ENCODE results near the gene ADISSP. TPM values are rescaled to one million over a fixed set of nuclear protein-coding genes. Genes with fewer than 3 reads are reported as not detected.

ADISSP gene
- total and polyA plus RNA-seq, 2 of the 13 experiments (the other 11 are each of a cell fraction or from before 2014, with no cell fraction given), result 38.3 to 90.6 TPM

GRCh38 chr20:3767427-3768341 lies at the start of gene ADISSP (continued):
- no peak for TF ChIP-seq ATF7 (IDR thresholded peaks at IDR 0.05)
- no peak; the same call in 1 of the 2 replicates for TF ChIP-seq ATF7 (CRISPR knock-in tag; IDR thresholded peaks at IDR 0.05)
- TF ChIP-seq ZFP36L1 (CRISPR knock-in tag; IDR thresholded peaks at IDR 0.05), result peak; percentile 70; the same call in 1 of the 2 replicates
- 0 out of 2 replicates have a peak, but pooled peaks have one; percentile 34 for TF ChIP-seq ZNF557 (CRISPR knock-in tag; IDR thresholded peaks at IDR 0.05)
- peak; percentile 28 for TF ChIP-seq HDAC2 (CRISPR knock-in tag; IDR thresholded peaks at IDR 0.05)
- TF ChIP-seq ZBTB20 (CRISPR knock-in tag; IDR thresholded peaks at IDR 0.05; ENCODE audit: borderline replicate concordance, low read depth), result peak; percentile 12
- TF ChIP-seq ZFP1 (CRISPR knock-in tag; IDR thresholded peaks at IDR 0.05), result peak; percentile 77; the same call in 1 of the 2 replicates
- TF ChIP-seq TEF (CRISPR knock-in tag; IDR thresholded peaks at IDR 0.05), result 0 out of 2 replicates have a peak, but pooled peaks have one; percentile 53
- TF ChIP-seq IRX3 (CRISPR knock-in tag; IDR thresholded peaks at IDR 0.05; ENCODE audit: borderline replicate concordance, low read depth), result peak; percentile 91; the same call in 1 of the 2 replicates
- TF ChIP-seq GMEB2 (CRISPR knock-in tag; IDR thresholded peaks at IDR 0.05; ENCODE audit: low read depth), result no peak; the same call in 1 of the 2 replicates
- no peak for TF ChIP-seq ATF4 (CRISPR knock-in tag; IDR thresholded peaks at IDR 0.05)
- 0 out of 2 replicates have a peak, but pooled peaks have one; percentile 55 for TF ChIP-seq MLLT10 (CRISPR knock-in tag; IDR thresholded peaks at IDR 0.05)
- peak; percentile 79 for TF ChIP-seq ZFP90 (CRISPR knock-in tag; IDR thresholded peaks at IDR 0.05; ENCODE audit: borderline replicate concordance)
- TF ChIP-seq RFX1 (IDR thresholded peaks at IDR 0.05), result no peak
- TF ChIP-seq IKZF4 (CRISPR knock-in tag; IDR thresholded peaks at IDR 0.05; ENCODE audit: borderline replicate concordance, low read depth, not compliant biosample characterization), result peak; percentile 95
- TF ChIP-seq SNRNP70 (IDR thresholded peaks at IDR 0.05; ENCODE audit: low read depth, low read length), result no peak
- 0 out of 2 replicates have a peak, but pooled peaks have one; percentile 84 for TF ChIP-seq NCOA5 (CRISPR knock-in tag; IDR thresholded peaks at IDR 0.05)
- TF ChIP-seq SP5 (CRISPR knock-in tag; IDR thresholded peaks at IDR 0.05; ENCODE audit: borderline replicate concordance, low read depth), result peak; percentile 67
- peak; percentile 95 for TF ChIP-seq ZNF747 (CRISPR knock-in tag; IDR thresholded peaks at IDR 0.05; ENCODE audit: borderline replicate concordance)
- no peak for TF ChIP-seq TBL1XR1 (IDR thresholded peaks at IDR 0.05; ENCODE audit: borderline replicate concordance, low read length, partially characterized antibody)
- TF ChIP-seq MYPOP (CRISPR knock-in tag; IDR thresholded peaks at IDR 0.05), result peak; percentile 93
- TF ChIP-seq MTERF4 (CRISPR knock-in tag; IDR thresholded peaks at IDR 0.05), result peak; percentile 99
- TF ChIP-seq NFATC3 (CRISPR knock-in tag; IDR thresholded peaks at IDR 0.05), result no peak; the same call in 1 of the 2 replicates

Data from HepG2 (cell line).